CD4-positive, alpha-beta T cell treated with Interleukin-17A for 1 hour (primary cell): ENCODE results near the gene SLC46A2.
A peak's percentile ranks its signal among the peaks of the same experiment; 100 is the strongest.

Experiments
- DNase-seq: peaks from one replicate; pipeline ENCODE4 v3.0.0-alpha.2; 2020

Gene SLC46A2

GRCh38 chr9:112890106-112891081 is at the start of gene SLC46A2:
TSS of gene SLC46A2 (minus strand) at chr9:112890876. CDS start at chr9:112890681, 195 bp downstream.
- DNase-seq: no peak

- no peak for DNase-seq
These were observed 48.7 kb upstream of the SLC46A2 start for GRCh38 chr9:112939418-112939817.

- DNase-seq: no peak
These were observed 43.0 kb upstream of the SLC46A2 start for GRCh38 chr9:112933696-112934095.

GRCh38 chr9:112925058-112925641 is 34.5 kb upstream of the SLC46A2 start:
- peak; percentile 3 for DNase-seq

GRCh38 chr9:112921549-112921948 is 30.9 kb upstream of the SLC46A2 start:
- DNase-seq: no peak

GRCh38 chr9:112917987-112918362 is 27.3 kb upstream of the SLC46A2 start:
- DNase-seq: no peak

GRCh38 chr9:112917047-112917986 is 26.6 kb upstream of the SLC46A2 start:
- DNase-seq: no peak

GRCh38 chr9:112914524-112914923 is 23.8 kb upstream of the SLC46A2 start:
- DNase-seq: no peak

GRCh38 chr9:112913326-112913725 is 22.6 kb upstream of the SLC46A2 start:
- no peak for DNase-seq

- no peak for DNase-seq
These were observed 22.0 kb upstream of the SLC46A2 start for GRCh38 chr9:112912636-112913035.

GRCh38 chr9:112911736-112912135 is 21.1 kb upstream of the SLC46A2 start:
- no peak for DNase-seq

GRCh38 chr9:112905084-112905483 is 14.4 kb upstream of the SLC46A2 start:
- DNase-seq: no peak

GRCh38 chr9:112900901-112901300 is 10.2 kb upstream of the SLC46A2 start:
- no peak for DNase-seq

- no peak for DNase-seq
These were observed 9.8 kb upstream of the SLC46A2 start for GRCh38 chr9:112900488-112900887.

GRCh38 chr9:112898872-112899311 is 8.2 kb upstream of the SLC46A2 start:
- DNase-seq: no peak

- DNase-seq: no peak
These were observed 5.5 kb upstream of the SLC46A2 start for GRCh38 chr9:112896131-112896530.

- DNase-seq: no peak
These were observed 4.0 kb upstream of the SLC46A2 start for GRCh38 chr9:112894699-112895098.

- no peak for DNase-seq
These were observed 3.4 kb upstream of the SLC46A2 start for GRCh38 chr9:112894041-112894440.

- DNase-seq: no peak
These were observed 2.3 kb upstream of the SLC46A2 start for GRCh38 chr9:112892981-112893380.

GRCh38 chr9:112891521-112891920 is 845 bp upstream of the SLC46A2 start:
- no peak for DNase-seq

- DNase-seq: no peak
These were observed 3.3 kb downstream of the SLC46A2 start for GRCh38 chr9:112887381-112887780.

GRCh38 chr9:112886351-112886750 is 4.3 kb downstream of the SLC46A2 start:
- DNase-seq: no peak

- DNase-seq: no peak
These were observed 5.4 kb downstream of the SLC46A2 start for GRCh38 chr9:112885324-112885723.
